ENCODE measurements around the gene ABHD2. TPM values are rescaled to one million over a fixed set of nuclear protein-coding genes. Genes with fewer than 3 reads are reported as not detected.

ABHD2 gene
- total RNA-seq, 1 donor: 43.6 TPM

GRCh38 chr15:89091627-89092220 is 3.5 kb downstream of the ABHD2 start:
- H3K4me3 ChIP-seq (ENCODE audit: low read depth, low read length): no peak overlapping the region
- no peak for DNase-seq (ENCODE audit: low read depth)
- no peak for TF ChIP-seq CTCF (IDR thresholded peaks at IDR 0.05; ENCODE audit: insufficient read depth, low read depth, low read length)

GRCh38 chr15:89093509-89093908 is 5.3 kb downstream of the ABHD2 start:
- no peak overlapping the region for H3K4me3 ChIP-seq (ENCODE audit: low read depth, low read length)
- DNase-seq (ENCODE audit: low read depth): no peak
- TF ChIP-seq CTCF (IDR thresholded peaks at IDR 0.05; ENCODE audit: insufficient read depth, low read depth, low read length): no peak

GRCh38 chr15:89095073-89095472 is 6.8 kb downstream of the ABHD2 start:
- no peak for TF ChIP-seq CTCF (IDR thresholded peaks at IDR 0.05; ENCODE audit: insufficient read depth, low read depth, low read length)
- DNase-seq (ENCODE audit: low read depth): no peak
- H3K4me3 ChIP-seq (ENCODE audit: low read depth, low read length): no peak overlapping the region

- no peak for DNase-seq (ENCODE audit: low read depth)
- TF ChIP-seq CTCF (IDR thresholded peaks at IDR 0.05; ENCODE audit: insufficient read depth, low read depth, low read length): no peak
- H3K4me3 ChIP-seq (ENCODE audit: low read depth, low read length): no peak overlapping the region
These were observed 7.3 kb downstream of the ABHD2 start for GRCh38 chr15:89095556-89095955.

GRCh38 chr15:89096664-89097063 is 8.4 kb downstream of the ABHD2 start:
- no peak for TF ChIP-seq CTCF (IDR thresholded peaks at IDR 0.05; ENCODE audit: insufficient read depth, low read depth, low read length)
- DNase-seq (ENCODE audit: low read depth): no peak
- H3K4me3 ChIP-seq (ENCODE audit: low read depth, low read length): no peak overlapping the region

GRCh38 chr15:89097313-89097712 is 9.1 kb downstream of the ABHD2 start:
- TF ChIP-seq CTCF (IDR thresholded peaks at IDR 0.05; ENCODE audit: insufficient read depth, low read depth, low read length): no peak
- H3K4me3 ChIP-seq (ENCODE audit: low read depth, low read length): no peak overlapping the region
- DNase-seq (ENCODE audit: low read depth): no peak

GRCh38 chr15:89098281-89098680 is 10.0 kb downstream of the ABHD2 start:
- DNase-seq (ENCODE audit: low read depth): no peak
- TF ChIP-seq CTCF (IDR thresholded peaks at IDR 0.05; ENCODE audit: insufficient read depth, low read depth, low read length): no peak
- H3K4me3 ChIP-seq (ENCODE audit: low read depth, low read length): no peak overlapping the region
